DMS 273 (cell line): ENCODE measurements around the gene PANK4.

Source experiments
- DNase-seq: peaks from one replicate; lab custom pipeline; 2025; ENCODE audit not compliant: unreplicated experiment; lab: John Stamatoyannopoulos, UW

The PANK4 gene

GRCh38 chr1:2545754-2546514, 19.5 kb upstream of the PANK4 start:
- DNase-seq = peak; percentile 82

GRCh38 chr1:2544875-2545640, 18.7 kb upstream of the PANK4 start:
- no peak for DNase-seq

- peak; percentile 57 for DNase-seq
These were observed 17.9 kb upstream of the PANK4 start for GRCh38 chr1:2544093-2544874.

GRCh38 chr1:2543543-2544092, 17.2 kb upstream of the PANK4 start:
- peak; percentile 84 for DNase-seq

GRCh38 chr1:2542246-2542915, 16.0 kb upstream of the PANK4 start:
- DNase-seq = peak; percentile 45

- DNase-seq = no peak
These were observed 15.3 kb upstream of the PANK4 start for GRCh38 chr1:2541619-2542245.

GRCh38 chr1:2540816-2541492, 14.6 kb upstream of the PANK4 start:
- peak; percentile 71 for DNase-seq

GRCh38 chr1:2539312-2539907, 13.0 kb upstream of the PANK4 start:
- peak; percentile 48 for DNase-seq

GRCh38 chr1:2538872-2539271, 12.5 kb upstream of the PANK4 start:
- DNase-seq = no peak

- no peak for DNase-seq
These were observed 12.0 kb upstream of the PANK4 start for GRCh38 chr1:2538376-2538775.

- DNase-seq = peak; percentile 45
These were observed 11.4 kb upstream of the PANK4 start for GRCh38 chr1:2537784-2538115.

GRCh38 chr1:2535981-2536380, 9.6 kb upstream of the PANK4 start:
- no peak for DNase-seq

GRCh38 chr1:2535455-2535854, 9.1 kb upstream of the PANK4 start:
- no peak for DNase-seq

GRCh38 chr1:2534687-2535441, 8.5 kb upstream of the PANK4 start:
- DNase-seq = peak; percentile 37

GRCh38 chr1:2534315-2534686, 7.9 kb upstream of the PANK4 start:
- DNase-seq = no peak

GRCh38 chr1:2533365-2533764, 7.0 kb upstream of the PANK4 start:
- DNase-seq = no peak

GRCh38 chr1:2532485-2533160, 6.2 kb upstream of the PANK4 start:
- peak; percentile 68 for DNase-seq
